Omental fat pad (tissue), 4 donors: ENCODE results near the gene RAPSN. TPM values are rescaled to one million over a fixed set of nuclear protein-coding genes. Genes with fewer than 3 reads are reported as not detected.

ENCODE experiments used
- ATAC-seq: fragments of 150-250 bp; one replicate; pipeline ENCODE4 v1.9.1; 2016; ENCODE audit warnings: mild to moderate bottlenecking, moderate library complexity; ENCODE audit not compliant: low FRiP score
- DNase-seq: peaks from one replicate; pipeline ENCODE4 v3.0.0-alpha.2; 2019; ENCODE audit warnings: low spot score
- total RNA-seq, 4 donors: library from RNA; depleted of rRNA; stranded (reverse); fragments of >200 nt; gene quantifications; one replicate each; pipeline ENCODE4 v1.1.0, GENCODE V29; 2016
- TF ChIP-seq, protein P1 (sequence below), 3 donors: fragments of 450-650 bp; IDR thresholded peaks; one replicate each; pipeline ENCODE4 v1.5.1; 2016 to 2017; ENCODE audit warnings: antibody characterized with exemption in 3 of 3, mild to moderate bottlenecking in 3 of 3, moderate library complexity in 2 of 3

RAPSN gene
- total RNA-seq, 4 donors from 2014 or later: 0.24 to 0.37 TPM; not detected in 2

DNA sequence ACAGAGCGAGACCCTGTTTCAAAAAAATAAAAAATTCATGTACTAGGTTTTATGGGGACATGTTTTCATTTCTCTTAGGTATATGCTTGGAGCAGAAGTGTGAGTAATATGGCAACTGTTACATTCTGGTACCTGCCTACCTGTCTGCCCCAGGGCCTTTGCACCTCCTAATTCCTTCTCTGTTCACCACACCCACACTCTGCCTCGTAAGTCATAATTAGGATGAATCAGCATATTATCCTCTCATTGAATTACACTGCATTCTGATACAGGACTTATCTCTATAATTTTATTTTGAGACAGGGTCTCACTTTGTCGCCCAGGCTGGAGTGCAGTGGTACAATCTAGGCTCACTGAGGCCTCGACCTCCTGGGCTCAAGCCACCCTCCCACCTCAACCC, 3.1 kb upstream of the RAPSN start:
- TF ChIP-seq, protein P1, sequence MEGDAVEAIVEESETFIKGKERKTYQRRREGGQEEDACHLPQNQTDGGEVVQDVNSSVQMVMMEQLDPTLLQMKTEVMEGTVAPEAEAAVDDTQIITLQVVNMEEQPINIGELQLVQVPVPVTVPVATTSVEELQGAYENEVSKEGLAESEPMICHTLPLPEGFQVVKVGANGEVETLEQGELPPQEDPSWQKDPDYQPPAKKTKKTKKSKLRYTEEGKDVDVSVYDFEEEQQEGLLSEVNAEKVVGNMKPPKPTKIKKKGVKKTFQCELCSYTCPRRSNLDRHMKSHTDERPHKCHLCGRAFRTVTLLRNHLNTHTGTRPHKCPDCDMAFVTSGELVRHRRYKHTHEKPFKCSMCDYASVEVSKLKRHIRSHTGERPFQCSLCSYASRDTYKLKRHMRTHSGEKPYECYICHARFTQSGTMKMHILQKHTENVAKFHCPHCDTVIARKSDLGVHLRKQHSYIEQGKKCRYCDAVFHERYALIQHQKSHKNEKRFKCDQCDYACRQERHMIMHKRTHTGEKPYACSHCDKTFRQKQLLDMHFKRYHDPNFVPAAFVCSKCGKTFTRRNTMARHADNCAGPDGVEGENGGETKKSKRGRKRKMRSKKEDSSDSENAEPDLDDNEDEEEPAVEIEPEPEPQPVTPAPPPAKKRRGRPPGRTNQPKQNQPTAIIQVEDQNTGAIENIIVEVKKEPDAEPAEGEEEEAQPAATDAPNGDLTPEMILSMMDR (IDR thresholded peaks at IDR 0.05): no peak
- DNase-seq (no peak), ATAC-seq (no peak)

DNA sequence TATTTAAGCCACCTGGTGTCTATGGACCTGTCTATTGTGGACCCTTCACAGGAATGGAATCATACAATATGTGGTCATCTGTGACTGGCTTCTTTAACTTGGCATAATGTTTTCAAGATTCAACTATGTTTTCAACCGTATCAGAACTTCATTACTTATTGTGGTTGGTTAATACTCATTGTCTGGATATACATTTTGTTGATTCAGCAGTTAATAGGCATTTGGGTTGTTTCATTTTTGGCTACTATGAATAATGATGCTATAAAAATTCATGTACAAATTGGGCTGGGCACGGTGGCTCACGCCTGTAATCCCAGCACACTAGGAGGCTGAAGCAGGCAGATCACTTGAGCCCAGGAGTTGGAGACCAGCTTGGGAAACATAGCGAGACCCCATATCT, 2.5 kb upstream of the RAPSN start:
- TF ChIP-seq, protein P1 (IDR thresholded peaks at IDR 0.05): no peak
- no peak for ATAC-seq
- DNase-seq: no peak

DNA sequence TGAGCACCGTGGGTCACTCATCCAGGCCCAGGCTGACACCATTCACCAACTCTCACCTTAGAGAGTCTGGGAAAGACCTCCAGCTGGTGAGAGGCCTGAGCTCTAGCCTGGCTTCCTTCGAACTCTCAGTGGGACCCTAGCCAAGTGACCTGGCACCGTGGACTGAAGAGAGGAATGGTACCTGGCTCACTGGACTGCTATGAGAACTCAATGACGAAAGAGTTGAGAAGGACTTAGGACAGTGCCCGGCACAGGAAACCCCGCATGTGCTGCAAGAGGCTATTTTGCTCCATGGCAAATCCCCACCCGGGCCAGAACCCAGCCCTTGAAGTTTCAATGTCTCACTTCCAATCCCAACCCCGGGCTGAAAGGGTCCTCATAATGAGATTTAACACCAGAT, 605 bp upstream of the RAPSN start:
- DNase-seq (no peak), ATAC-seq (no peak)
- TF ChIP-seq, protein P1 (IDR thresholded peaks at IDR 0.05): no peak

DNA sequence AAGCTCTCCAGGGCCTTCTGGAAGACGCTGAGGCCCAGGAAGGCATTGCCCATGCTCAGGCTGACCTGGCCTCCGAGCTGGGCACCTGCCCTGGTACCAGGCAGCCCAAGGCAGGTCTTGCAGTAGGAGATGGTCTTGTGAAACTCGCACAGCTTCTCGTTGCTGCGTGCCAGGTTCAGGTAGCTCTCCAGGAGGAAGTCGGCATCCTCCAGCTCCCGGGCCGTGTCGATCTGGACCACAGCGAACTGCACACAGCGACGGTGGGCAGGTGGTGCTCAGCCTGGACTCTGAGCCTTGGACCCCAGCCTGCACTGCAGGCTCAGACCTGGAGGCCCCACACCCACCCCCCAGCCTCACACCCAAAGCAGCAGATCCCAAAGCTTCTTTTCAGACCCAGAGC, 1.0 kb downstream of the RAPSN start:
- DNase-seq (no peak), ATAC-seq (no peak)
- TF ChIP-seq, protein P1 (IDR thresholded peaks at IDR 0.05): no peak

DNA sequence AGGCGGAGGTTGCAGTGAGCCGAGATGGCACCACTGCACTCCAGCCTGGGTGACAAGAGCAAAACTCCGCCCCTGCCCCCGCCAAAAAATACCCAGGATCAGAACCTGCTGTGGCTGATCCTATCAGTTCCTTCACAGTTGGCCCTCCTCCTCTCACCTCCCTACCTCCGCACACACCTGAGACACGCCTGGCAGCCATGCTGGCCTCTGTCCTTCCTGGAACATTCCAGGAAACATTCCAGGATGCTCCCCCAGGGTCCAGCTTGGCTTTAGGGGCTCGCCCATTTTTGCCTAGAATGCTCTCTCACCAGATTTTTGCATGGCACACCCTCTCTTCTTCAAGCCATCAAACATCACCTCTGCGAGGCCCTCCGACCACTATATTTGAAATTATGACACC, 2.1 kb downstream of the RAPSN start:
- ATAC-seq (no peak), DNase-seq (no peak)
- TF ChIP-seq, protein P1 (IDR thresholded peaks at IDR 0.05): no peak

DNA sequence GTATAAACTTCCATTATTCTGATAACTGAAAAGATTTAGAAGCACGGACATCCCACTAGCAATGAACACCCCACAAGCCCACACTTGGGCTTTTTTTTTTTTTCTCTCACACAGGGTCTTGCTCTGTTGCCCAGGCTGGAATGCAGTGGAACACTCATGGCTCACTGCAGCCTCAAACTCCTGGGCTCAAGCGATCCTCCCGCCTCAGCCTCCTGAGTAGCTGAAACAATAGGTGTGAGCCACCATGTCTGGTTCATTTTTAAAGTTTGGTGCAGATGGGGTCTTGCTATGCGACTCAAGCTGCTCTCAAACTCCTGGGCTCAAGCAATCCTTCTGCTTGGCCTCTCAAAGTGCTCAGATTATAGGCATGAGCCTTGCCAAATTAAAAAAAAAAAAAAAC, 3.1 kb downstream of the RAPSN start:
- TF ChIP-seq, protein P1 (IDR thresholded peaks at IDR 0.05): no peak
- DNase-seq: no peak

DNA sequence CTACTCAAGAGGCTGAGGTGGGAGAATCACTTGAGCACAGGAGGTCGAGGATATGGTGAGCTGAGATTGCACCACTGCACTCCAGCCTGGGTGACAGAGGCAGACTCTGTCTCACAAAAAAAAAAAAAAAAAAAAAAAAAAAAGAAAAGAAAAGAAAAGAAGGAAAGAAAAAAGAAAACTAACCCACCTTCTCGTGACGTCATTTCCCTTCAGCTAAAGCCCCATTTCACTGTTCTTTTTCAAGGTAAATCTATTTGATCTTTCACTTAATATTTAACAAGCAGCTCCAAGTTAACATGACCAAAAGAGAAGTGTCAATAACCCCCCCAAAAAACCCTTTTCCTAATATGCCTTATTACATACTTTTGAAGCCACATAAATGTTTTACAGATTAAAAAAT, 5.1 kb downstream of the RAPSN start:
- TF ChIP-seq, protein P1 (IDR thresholded peaks at IDR 0.05): no peak
- DNase-seq: no peak
- ATAC-seq: no peak

More for the DNA sequence above, 3.1 kb downstream of the RAPSN start:
- no peak for ATAC-seq
